Measurements from ENCODE around the gene TRIM67.

Gene TRIM67

GRCh38 chr1:231231511-231231910, 69.7 kb downstream of the TRIM67 start:
- in situ Hi-C loops (cut with MboI; ENCODE audit: low sequenced_read_pairs): no loop called here

GRCh38 chr1:231232870-231233734, 71.2 kb downstream of the TRIM67 start:
- in situ Hi-C loops (cut with MboI; ENCODE audit: low sequenced_read_pairs): no loop called here

- in situ Hi-C loops (cut with MboI; ENCODE audit: low sequenced_read_pairs): no loop called here
Observed at GRCh38 chr1:231233735-231234417, 72.0 kb downstream of the TRIM67 start.

DNA sequence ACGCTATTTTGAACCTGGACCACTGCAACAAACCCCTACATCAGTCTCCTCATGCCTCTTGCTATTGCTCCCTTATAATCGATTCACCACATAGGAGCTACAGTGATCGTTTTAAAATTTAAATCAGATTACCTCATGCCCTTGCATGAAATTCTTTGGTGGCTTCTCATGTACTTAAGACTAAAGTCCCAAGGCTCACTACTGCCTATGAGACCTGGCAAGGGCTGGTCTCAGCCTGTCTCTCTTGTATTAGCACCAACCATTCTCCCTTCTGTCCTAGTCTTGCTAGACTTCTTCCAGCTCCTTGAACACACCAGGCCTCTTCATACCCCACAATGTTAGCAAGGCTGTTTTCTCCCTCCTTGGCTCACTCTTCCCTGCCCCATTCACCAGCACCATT, 72.6 kb downstream of the TRIM67 start:
- in situ Hi-C loops (cut with MboI; ENCODE audit: low sequenced_read_pairs): no loop called here

- in situ Hi-C loops (cut with MboI; ENCODE audit: low sequenced_read_pairs): no loop called here
Observed at GRCh38 chr1:231235526-231236207, 73.8 kb downstream of the TRIM67 start.

DNA sequence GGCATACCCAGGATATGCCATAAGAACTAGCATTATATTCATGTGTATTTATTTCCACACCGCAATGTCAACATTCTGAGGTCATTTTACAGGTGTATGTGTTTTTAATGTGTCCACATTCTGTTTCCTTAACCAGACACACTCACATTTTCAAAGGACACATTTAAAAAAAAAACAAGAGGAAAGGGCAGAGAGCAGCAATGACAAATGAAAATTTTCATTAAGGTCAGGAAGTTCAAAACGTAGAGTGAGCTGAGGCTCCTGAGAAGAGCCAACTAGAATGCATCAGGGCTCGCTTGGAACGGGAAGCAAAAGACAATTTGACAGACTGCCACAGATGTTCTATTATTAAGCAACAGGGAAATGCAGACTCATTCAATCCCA, 74.3 kb downstream of the TRIM67 start:
- in situ Hi-C loops (cut with MboI; ENCODE audit: low sequenced_read_pairs): no loop called here

DNA sequence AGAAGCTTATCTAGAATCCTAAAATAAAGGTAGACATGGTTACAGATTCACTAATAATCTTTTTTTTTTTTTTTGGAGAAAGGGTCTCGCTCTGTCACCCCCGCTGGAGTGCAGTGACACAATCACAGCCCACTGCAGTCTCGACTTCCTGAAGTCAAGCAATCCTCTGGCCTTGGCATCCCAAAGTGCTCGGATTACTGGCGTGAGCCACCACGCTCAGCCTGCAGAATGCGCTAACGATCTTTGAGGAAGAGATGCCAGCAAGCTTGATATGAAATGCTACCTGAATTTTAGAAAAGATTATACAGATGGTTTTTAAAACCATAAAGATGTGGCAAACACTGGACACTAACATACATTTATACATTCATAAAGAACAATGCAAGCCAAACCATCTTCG, 75.1 kb downstream of the TRIM67 start:
- in situ Hi-C loops (cut with MboI; ENCODE audit: low sequenced_read_pairs): no loop called here

DNA sequence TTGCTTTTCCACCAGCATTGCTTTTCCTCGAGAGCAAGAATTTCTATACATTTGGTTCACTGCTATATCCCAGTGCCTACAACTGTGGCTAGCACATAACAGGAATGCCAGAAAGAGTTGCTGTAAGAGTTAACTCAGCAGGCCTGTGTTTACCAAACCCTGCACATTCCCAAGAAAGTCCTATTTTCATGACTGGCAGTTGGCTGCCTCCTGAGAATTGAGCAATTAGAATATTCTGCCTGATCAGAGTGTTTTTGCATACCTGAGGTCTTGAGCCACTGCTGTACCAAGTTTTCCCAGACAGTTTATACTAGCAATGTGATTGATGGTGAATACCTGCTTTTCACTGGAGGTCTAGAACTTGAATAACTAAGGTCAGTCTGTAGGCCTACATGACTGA, 76.4 kb downstream of the TRIM67 start:
- in situ Hi-C loops (cut with MboI; ENCODE audit: low sequenced_read_pairs): no loop called here

- in situ Hi-C loops (cut with MboI; ENCODE audit: low sequenced_read_pairs): no loop called here
Observed at GRCh38 chr1:231240531-231240882, 78.6 kb downstream of the TRIM67 start.

GRCh38 chr1:231240883-231241735, 79.3 kb downstream of the TRIM67 start, which contains the start of gene GNPAT:
GNPAT (plus strand) TSS chr1:231241212; CDS start chr1:231241379, 167 bp downstream.
- in situ Hi-C loops (cut with MboI; ENCODE audit: low sequenced_read_pairs): no loop called here

- in situ Hi-C loops (cut with MboI; ENCODE audit: low sequenced_read_pairs): no loop called here
Observed at GRCh38 chr1:231241750-231242149, 79.9 kb downstream of the TRIM67 start.

- in situ Hi-C loops (cut with MboI; ENCODE audit: low sequenced_read_pairs): no loop called here
Observed at GRCh38 chr1:231242516-231243198, 80.8 kb downstream of the TRIM67 start.

DNA sequence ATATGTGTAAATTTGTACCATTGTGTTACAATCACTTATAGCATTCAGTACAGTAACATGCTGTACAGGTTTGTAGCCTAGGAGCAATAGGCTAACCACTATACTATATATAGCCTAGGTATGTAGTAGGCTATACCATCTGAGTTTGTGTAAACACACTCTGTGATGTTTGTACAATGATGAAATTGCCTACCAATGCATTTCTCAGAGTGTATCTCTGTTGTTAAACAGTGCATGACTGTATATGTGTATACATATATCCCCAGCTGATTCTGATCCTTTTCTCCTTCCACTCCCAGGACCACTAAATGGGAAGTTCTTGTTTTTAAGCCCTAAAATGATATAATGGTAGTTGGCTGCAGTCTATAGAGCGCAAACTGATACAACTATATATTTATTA, 86.9 kb downstream of the TRIM67 start:
- in situ Hi-C loops (cut with MboI; ENCODE audit: low sequenced_read_pairs): no loop called here

DNA sequence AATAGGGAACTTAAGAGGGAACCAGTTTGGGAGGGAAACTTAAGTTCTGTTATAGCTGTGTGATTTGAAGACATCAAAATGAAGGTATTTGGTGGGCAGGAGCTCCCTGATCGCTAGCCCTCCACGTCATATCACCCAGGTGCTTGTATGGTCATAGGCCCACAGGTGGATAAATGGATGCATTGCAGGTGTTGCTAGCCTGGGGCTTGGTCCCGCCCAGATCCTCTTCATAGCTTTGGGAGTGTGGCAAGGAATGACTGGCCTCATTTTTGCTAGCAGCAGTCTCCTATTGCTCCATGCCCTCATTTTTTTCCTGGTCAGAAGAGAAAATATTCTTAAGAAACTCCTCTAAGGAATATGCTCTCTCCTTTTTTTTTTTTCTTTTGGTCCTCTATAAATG, 90.5 kb downstream of the TRIM67 start:
- in situ Hi-C loops (cut with MboI; ENCODE audit: low sequenced_read_pairs): no loop called here

- in situ Hi-C loops (cut with MboI; ENCODE audit: low sequenced_read_pairs): no loop called here
Observed at GRCh38 chr1:231260351-231260750, 98.5 kb downstream of the TRIM67 start.

DNA sequence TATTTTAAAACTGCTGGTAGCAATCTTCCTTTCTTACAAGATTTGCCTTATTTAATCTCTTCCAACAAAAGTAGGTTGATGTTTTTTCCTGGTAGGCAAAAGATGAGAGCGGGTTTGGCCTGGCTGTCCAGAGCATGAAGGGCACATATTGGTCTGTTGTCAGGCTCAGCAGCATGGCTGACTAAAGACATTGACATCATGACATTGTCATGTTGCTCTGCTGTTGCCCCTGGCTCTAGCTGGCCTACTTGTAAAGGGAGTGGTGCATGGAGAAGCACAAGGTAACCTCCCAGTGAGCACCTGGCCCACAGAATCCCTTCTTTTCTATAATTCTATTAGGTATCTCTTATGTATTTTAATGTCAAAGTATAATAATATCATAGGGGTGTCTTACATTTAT, 102.8 kb downstream of the TRIM67 start:
- in situ Hi-C loops (cut with MboI; ENCODE audit: low sequenced_read_pairs): no loop called here

DNA sequence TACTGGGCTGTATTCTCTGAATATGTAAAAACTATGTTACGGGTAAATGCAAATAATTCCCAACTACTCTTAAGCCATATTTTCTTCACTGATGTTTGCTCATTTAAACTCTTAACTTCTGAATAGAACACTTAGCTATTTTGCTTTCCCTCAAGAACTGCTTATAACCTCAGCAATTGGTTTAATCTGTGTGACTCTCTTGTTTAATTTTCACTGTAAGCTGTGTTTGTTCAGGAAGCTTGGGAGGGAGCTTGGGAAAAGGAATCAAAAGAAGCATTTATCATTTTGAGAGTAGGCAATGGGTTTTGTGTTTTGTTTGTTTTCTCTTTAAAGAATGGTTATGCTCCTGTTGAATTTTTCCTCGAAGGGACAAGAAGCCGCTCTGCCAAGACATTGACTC, 103.5 kb downstream of the TRIM67 start:
- in situ Hi-C loops (cut with MboI; ENCODE audit: low sequenced_read_pairs): no loop called here

DNA sequence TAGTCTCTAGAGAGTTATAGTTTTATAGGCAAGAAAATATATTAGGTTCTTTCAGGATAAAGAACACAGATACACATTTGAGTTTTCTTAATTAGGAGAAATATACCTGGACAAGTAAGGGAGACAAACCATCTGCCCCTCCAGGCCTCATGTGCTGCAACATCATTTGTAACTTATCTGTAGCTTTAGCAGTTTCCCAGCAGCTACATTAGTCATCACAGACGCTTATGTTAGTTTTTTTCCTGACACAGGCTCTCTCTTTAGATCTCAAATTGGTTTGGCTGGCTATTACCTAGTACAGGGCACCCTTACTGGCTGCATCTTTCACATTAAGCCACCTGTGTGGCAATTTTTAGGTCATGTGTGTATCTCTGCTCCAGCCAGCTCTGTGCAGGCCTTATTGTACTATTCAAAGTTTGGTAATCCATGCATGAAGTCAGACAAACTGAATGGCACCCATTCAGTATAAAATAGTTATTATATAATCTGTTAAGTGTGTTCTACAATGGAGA, 105.0 kb downstream of the TRIM67 start:
- in situ Hi-C loops (cut with MboI; ENCODE audit: low sequenced_read_pairs): no loop called here

Data from hTERT RPE-1 (cell line).